HepG2 (cell line): Measurements from ENCODE around the gene SYNE1. TPM values are rescaled to one million over a fixed set of nuclear protein-coding genes. Genes with fewer than 3 reads are reported as not detected.
A peak's percentile ranks its signal among the peaks of the same experiment; 100 is the strongest.

Experiments used
- CCDC6 ChIP-seq: sonication (generic); formaldehyde crosslinking; IDR thresholded peaks from 2 replicates; pipeline ENCODE4 v1.8.1; 2022; ENCODE audit warnings: mild to moderate bottlenecking, missing genetic modification reagents, moderate library complexity
- ETV5 ChIP-seq: IDR thresholded peaks from 2 replicates; pipeline ENCODE4 v1.6.1; 2018; ENCODE audit warnings: missing biosample characterization, missing genetic modification reagents, inconsistent platforms, borderline replicate concordance
- FOSL2 ChIP-seq: sonication (generic); formaldehyde crosslinking; IDR thresholded peaks from 2 replicates; pipeline ENCODE4 v1.4.0; 2020; ENCODE audit warnings: missing genetic modification reagents
- IRF2 ChIP-seq: IDR thresholded peaks from 2 replicates; pipeline ENCODE4 v1.6.1; 2018; ENCODE audit warnings: missing genetic modification reagents, missing compliant biosample characterization
- ISX ChIP-seq: sonication (generic); formaldehyde crosslinking; conservative IDR thresholded peaks from 2 replicates; pipeline ENCODE4 v1.5.0; 2020; ENCODE audit warnings: missing genetic modification reagents
- KDM6A ChIP-seq: IDR thresholded peaks from 2 replicates; pipeline ENCODE4 v1.6.1; 2016; ENCODE audit warnings: low read depth
- MLX ChIP-seq: IDR thresholded peaks from 2 replicates; pipeline ENCODE4 v1.6.1; 2016
- MTF1 ChIP-seq: sonication (generic); formaldehyde crosslinking; IDR thresholded peaks from 2 replicates; pipeline ENCODE4 v1.5.0; 2020; ENCODE audit warnings: missing genetic modification reagents
- MXI1 ChIP-seq: IDR thresholded peaks from 3 replicates; pipeline ENCODE4 v1.6.1; 2012; ENCODE audit warnings: low read depth, low read length, inconsistent platforms, borderline replicate concordance
- NAIF1 ChIP-seq: sonication (generic); formaldehyde crosslinking; IDR thresholded peaks from 2 replicates; pipeline ENCODE4 v1.5.0; 2020; ENCODE audit warnings: mild to moderate bottlenecking, missing genetic modification reagents, borderline replicate concordance
- NR2F1 ChIP-seq, 2 experiments: fragments of 450-650 bp in 1 of 2; formaldehyde crosslinking in 1 of 2; IDR thresholded peaks; 2 replicates each; pipeline versions ENCODE4 v1.5.0 to v1.6.1; 2016 to 2020; ENCODE audit warnings: mild to moderate bottlenecking in 1 of 2, missing compliant biosample characterization in 1 of 2, missing genetic modification reagents in 1 of 2, moderate library complexity in 1 of 2
- SKI ChIP-seq: fragments of 450-650 bp; IDR thresholded peaks from one replicate; pipeline ENCODE4 v1.6.1; 2018; ENCODE audit warnings: mild to moderate bottlenecking; ENCODE audit not compliant: partially characterized antibody
- SP5 ChIP-seq: IDR thresholded peaks from 2 replicates; pipeline ENCODE4 v1.6.1; 2016; ENCODE audit warnings: low read depth, borderline replicate concordance
- ZBTB39 ChIP-seq: sonication (generic); formaldehyde crosslinking; IDR thresholded peaks from 2 replicates; pipeline ENCODE4 v1.5.0; 2020; ENCODE audit warnings: missing genetic modification reagents
- ZNF333 ChIP-seq: sonication (generic); formaldehyde crosslinking; IDR thresholded peaks from 2 replicates; pipeline ENCODE4 v1.4.0; 2020; ENCODE audit warnings: mild to moderate bottlenecking, missing genetic modification reagents, borderline replicate concordance
- ZNF501 ChIP-seq: sonication (generic); formaldehyde crosslinking; IDR thresholded peaks from 2 replicates; pipeline ENCODE4 v1.5.1; 2020; ENCODE audit warnings: mild to moderate bottlenecking, moderate library complexity, missing genetic modification reagents
- ZNF749 ChIP-seq: sonication (generic); formaldehyde crosslinking; IDR thresholded peaks from 2 replicates; pipeline ENCODE4 v1.8.0; 2022; ENCODE audit warnings: mild to moderate bottlenecking, missing genetic modification reagents, moderate library complexity, borderline replicate concordance
- ZNF788 ChIP-seq: sonication (generic); formaldehyde crosslinking; IDR thresholded peaks from 2 replicates; pipeline ENCODE4 v1.5.0; 2020; ENCODE audit warnings: mild to moderate bottlenecking, missing genetic modification reagents, borderline replicate concordance
- polyA plus RNA-seq, 8 experiments: library from polyadenylated mRNA; depleted of rRNA in 3 of 8; stranded (reverse) in 7 of 8; unstranded in 1 of 8; fragments of >200 nt; fragmentation: Illumina TruSeq in 4 of 8; extraction: Trizol in 4 of 8; gene quantifications; 2 replicates each; pipeline versions ENCODE4 v1.2.1 to v1.2.3, GENCODE V29; 2011 to 2016; ENCODE audit warnings: low read depth in 4 of 8, missing spikeins in 1 of 8, mixed read lengths in 1 of 8; ENCODE audit not compliant: insufficient read depth in 1 of 8
- total RNA-seq, 5 experiments: library from RNA; depleted of rRNA; stranded (reverse); fragments of >200 nt; fragmentation: Illumina TruSeq; extraction: Trizol; gene quantifications; 2 replicates each; pipeline ENCODE4 v1.2.3, GENCODE V29; 2016; ENCODE audit warnings: low read depth in 1 of 5
- TF ChIP-seq, protein P1 (sequence below): sonication (generic); formaldehyde crosslinking; IDR thresholded peaks from 2 replicates; pipeline ENCODE4 v1.8.0; 2022; ENCODE audit warnings: missing genetic modification reagents, mild to moderate bottlenecking, moderate library complexity, borderline replicate concordance
- TF ChIP-seq, protein P2 (sequence below): sonication (generic); formaldehyde crosslinking; conservative IDR thresholded peaks from 2 replicates; pipeline ENCODE4 v1.4.0; 2020; ENCODE audit warnings: missing genetic modification reagents

The SYNE1 gene
- total and polyA plus RNA-seq, 2 of the 13 experiments (the other 11 are each of a cell fraction or from before 2014, with no cell fraction given), result 5.5 to 15.9 TPM

- TF ChIP-seq ZNF788 (CRISPR knock-in tag) (no peak), ZNF333 (no peak), NR2F1 (CRISPR knock-in tag; IDR thresholded peaks at IDR 0.05) (peak in 1 of 2 experiments; percentile 46; a peak in 1 of 4 replicates), MXI1 (peak; percentile 25; the same call in 1 of the 3 replicates), MTF1 (CRISPR knock-in tag) (no peak), ZBTB39 (peak; percentile 92; the same call in 1 of the 2 replicates), ZNF749 (CRISPR knock-in tag) (peak; percentile 87; the same call in 1 of the 2 replicates), IRF2 (CRISPR knock-in tag) (peak; percentile 83), MLX (peak; percentile 63; the same call in 1 of the 2 replicates), CCDC6 (CRISPR knock-in tag) (peak; percentile 26; the same call in 1 of the 2 replicates), ETV5 (peak; percentile 44; the same call in 1 of the 2 replicates), FOSL2 (CRISPR knock-in tag) (peak; percentile 97), SKI (peak; percentile 93), ZNF501 (CRISPR knock-in tag) (no peak), SP5 (peak; percentile 92), KDM6A (CRISPR knock-in tag) (peak; percentile 59), ISX (no peak), NAIF1 (CRISPR knock-in tag) (peak; percentile 71; the same call in 1 of the 2 replicates)
- TF ChIP-seq, protein P1, sequence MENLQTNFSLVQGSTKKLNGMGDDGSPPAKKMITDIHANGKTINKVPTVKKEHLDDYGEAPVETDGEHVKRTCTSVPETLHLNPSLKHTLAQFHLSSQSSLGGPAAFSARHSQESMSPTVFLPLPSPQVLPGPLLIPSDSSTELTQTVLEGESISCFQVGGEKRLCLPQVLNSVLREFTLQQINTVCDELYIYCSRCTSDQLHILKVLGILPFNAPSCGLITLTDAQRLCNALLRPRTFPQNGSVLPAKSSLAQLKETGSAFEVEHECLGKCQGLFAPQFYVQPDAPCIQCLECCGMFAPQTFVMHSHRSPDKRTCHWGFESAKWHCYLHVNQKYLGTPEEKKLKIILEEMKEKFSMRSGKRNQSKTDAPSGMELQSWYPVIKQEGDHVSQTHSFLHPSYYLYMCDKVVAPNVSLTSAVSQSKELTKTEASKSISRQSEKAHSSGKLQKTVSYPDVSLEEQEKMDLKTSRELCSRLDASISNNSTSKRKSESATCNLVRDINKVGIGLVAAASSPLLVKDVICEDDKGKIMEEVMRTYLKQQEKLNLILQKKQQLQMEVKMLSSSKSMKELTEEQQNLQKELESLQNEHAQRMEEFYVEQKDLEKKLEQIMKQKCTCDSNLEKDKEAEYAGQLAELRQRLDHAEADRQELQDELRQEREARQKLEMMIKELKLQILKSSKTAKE (CRISPR knock-in tag), result peak; percentile 83
- TF ChIP-seq, protein P2, sequence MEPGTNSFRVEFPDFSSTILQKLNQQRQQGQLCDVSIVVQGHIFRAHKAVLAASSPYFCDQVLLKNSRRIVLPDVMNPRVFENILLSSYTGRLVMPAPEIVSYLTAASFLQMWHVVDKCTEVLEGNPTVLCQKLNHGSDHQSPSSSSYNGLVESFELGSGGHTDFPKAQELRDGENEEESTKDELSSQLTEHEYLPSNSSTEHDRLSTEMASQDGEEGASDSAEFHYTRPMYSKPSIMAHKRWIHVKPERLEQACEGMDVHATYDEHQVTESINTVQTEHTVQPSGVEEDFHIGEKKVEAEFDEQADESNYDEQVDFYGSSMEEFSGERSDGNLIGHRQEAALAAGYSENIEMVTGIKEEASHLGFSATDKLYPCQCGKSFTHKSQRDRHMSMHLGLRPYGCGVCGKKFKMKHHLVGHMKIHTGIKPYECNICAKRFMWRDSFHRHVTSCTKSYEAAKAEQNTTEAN, result peak; percentile 62; the same call in 1 of the 2 replicates
These were observed 501.3 kb downstream of the SYNE1 start (continued) for GRCh38 chr6:152135755-152136448.
